ENCODE data around the gene LRP4.

GRCh38 chr11:46832511-46833214 is 85.7 kb downstream of the LRP4 start:
- TF ChIP-seq CTCF (conservative IDR thresholded peaks at IDR 0.05; ENCODE audit: low read depth, low read length) (no peak), POLR2A (IDR thresholded peaks at IDR 0.05; ENCODE audit: low read depth, low read length) (no peak), BHLHE40 (IDR thresholded peaks at IDR 0.05; ENCODE audit: low read depth, low read length) (no peak), SMC3 (IDR thresholded peaks at IDR 0.05; ENCODE audit: low read depth, low read length) (no peak), RAD21 (IDR thresholded peaks at IDR 0.05; ENCODE audit: low read length) (no peak), RFX5 (IDR thresholded peaks at IDR 0.05; ENCODE audit: low read depth, low read length) (no peak), CHD1 (IDR thresholded peaks at IDR 0.05; ENCODE audit: low read depth, low read length) (no peak), RCOR1 (IDR thresholded peaks at IDR 0.05; ENCODE audit: insufficient replicate concordance, low read length) (no peak)
